Duodenal mucosa (tissue), 2 donors: ENCODE measurements around the gene XPNPEP1.

Experiments
- H3K27ac ChIP-seq: one replicate; pipeline ENCODE4 v1.7.0; 2013; ENCODE audit warnings: low read depth, low read length
- H3K27me3 ChIP-seq, 2 donors: one replicate each; pipeline ENCODE4 v1.7.0; 2013; ENCODE audit warnings: low read length in 2 of 2, control low read depth in 1 of 2; ENCODE audit not compliant: insufficient read depth in 2 of 2, control insufficient read depth in 1 of 2
- H3K36me3 ChIP-seq, 2 donors: one replicate each; pipeline ENCODE4 v1.7.0; 2013; ENCODE audit warnings: low read length in 2 of 2, control low read depth in 1 of 2; ENCODE audit not compliant: insufficient read depth in 2 of 2, control insufficient read depth in 1 of 2
- H3K4me1 ChIP-seq, 2 donors: one replicate each; pipeline ENCODE4 v1.7.0; 2013; ENCODE audit warnings: low read length in 2 of 2, control low read depth in 1 of 2; ENCODE audit not compliant: insufficient read depth in 2 of 2, control insufficient read depth in 1 of 2
- H3K4me3 ChIP-seq, 2 donors: one replicate each; pipeline ENCODE4 v1.7.0; 2013; ENCODE audit warnings: low read length in 2 of 2, low read depth in 1 of 2
- H3K9ac ChIP-seq, 2 donors: one replicate each; pipeline ENCODE4 v1.7.0; 2013; ENCODE audit warnings: low read length in 2 of 2, low read depth in 1 of 2
- H3K9me3 ChIP-seq, 2 donors: one replicate each; pipeline ENCODE4 v1.7.0; 2013; ENCODE audit warnings: low read length in 2 of 2, control low read depth in 1 of 2; ENCODE audit not compliant: control insufficient read depth in 1 of 2

Gene XPNPEP1

DNA sequence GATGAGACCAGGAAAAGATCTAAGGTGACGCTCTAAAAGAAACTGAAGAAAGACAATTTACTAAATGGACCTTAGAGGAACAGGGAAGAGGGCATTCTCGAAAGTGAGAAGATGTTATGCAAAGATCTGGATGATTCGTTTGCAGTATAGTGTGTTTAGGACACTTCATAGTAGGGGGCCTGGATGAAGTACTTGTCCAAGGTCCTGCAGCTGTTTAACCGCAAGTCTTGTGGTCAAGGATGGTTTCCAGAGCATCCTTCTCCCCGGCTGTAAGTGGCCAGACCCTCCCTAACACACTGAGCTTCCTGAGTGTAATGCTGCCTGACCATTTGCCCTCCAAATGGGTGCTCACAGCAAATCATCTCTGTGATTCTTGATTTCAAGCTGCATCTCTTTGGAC is 101.6 kb downstream of the XPNPEP1 start:
- Histone ChIP-seq H3K9ac (no peak overlapping the region), H3K4me1 (no peaks in the 10 kb centered on the region), H3K4me3 (no peak overlapping the region), H3K36me3 (no peaks in the 10 kb centered on the region), H3K27me3 (peaks cover 0 to 4% of the 10 kb centered on the region in 2 donors), H3K9me3 (no peaks in the 10 kb centered on the region), H3K27ac (no peak overlapping the region)

DNA sequence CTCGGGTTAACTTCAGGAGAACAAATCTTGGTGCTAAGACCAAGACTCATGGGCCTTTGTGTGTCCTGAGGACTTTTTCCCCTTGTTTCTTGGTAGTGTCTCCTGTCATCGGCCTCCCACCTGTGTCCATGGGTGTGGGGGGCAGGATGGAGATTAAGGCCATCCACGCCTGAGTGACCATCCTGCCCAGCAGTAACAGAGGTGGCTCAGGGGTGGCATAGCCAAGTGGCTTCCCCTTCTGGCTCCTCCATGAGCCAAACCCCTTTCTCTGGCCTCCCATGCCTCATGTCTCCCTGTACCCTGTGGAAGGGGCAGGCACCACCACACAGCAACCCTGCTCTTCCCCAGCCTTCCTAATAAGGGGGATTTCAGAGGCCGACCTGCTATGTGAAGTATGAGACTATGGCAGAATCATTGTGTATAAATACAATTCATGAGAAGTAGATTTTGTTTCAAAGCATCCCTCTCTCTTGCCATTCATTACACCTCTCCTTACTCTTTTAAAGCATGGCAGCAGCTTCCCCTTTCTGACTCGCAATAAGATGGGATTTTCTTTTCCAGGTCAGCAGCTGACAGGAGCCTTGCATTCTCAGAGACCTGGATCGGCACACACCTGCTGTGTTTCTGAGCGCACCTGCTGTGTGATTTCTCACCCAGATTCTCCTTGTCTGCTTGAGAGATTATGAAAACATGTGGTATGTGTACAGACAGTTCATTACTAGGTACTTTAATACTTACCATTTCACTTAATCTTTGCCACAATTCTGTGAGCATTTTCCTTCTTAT is 102.5 kb downstream of the XPNPEP1 start:
- Histone ChIP-seq H3K4me1 (no peaks in the 10 kb centered on the region), H3K4me3 (no peak overlapping the region), H3K27ac (no peak overlapping the region), H3K9me3 (no peaks in the 10 kb centered on the region), H3K9ac (no peak overlapping the region), H3K27me3 (peaks cover 0 to 4% of the 10 kb centered on the region in 2 donors), H3K36me3 (no peaks in the 10 kb centered on the region)

DNA sequence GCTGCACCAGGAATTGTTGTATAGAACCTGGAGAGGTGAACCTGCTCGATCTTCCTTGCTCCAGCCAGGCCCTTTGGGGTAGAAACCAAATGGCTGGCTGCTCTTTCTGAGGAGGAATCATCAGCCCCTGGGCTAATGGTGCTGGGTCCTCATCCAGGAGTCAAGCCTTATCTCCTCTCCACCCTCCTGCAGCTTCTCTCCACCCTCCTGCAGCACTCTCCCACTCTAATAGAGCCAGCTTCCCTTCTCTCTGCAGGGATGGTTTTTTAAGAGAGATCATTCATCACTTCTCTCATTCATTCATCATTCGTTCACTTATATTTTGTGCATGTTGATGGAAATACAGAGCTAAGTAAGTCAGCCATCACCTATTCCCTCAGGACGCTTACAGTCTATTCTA is 103.5 kb downstream of the XPNPEP1 start:
- no peaks in the 10 kb centered on the region for H3K36me3 ChIP-seq
- H3K27me3 ChIP-seq: peaks cover 0 to 4% of the 10 kb centered on the region in 2 donors

More for the DNA sequence above, 103.5 kb downstream of the XPNPEP1 start:
- Histone ChIP-seq H3K4me1 (no peaks in the 10 kb centered on the region), H3K9me3 (no peaks in the 10 kb centered on the region), H3K27ac (no peak overlapping the region), H3K9ac (no peak overlapping the region), H3K4me3 (no peak overlapping the region)
